ENCODE data around the gene CHST13.

- TF ChIP-seq YY1 (IDR thresholded peaks at IDR 0.05; ENCODE audit: insufficient read depth, insufficient read length) (no peak), ZNF274 (IDR thresholded peaks at IDR 0.05; ENCODE audit: low read depth, low read length) (no peak)
Measured at GRCh38 chr3:126491221-126492013, 32.5 kb upstream of the CHST13 start.
